ENCODE results near the gene IL6ST.

GRCh38 chr5:55993731-55994494 lies 850 bp downstream of the IL6ST start:
- TF ChIP-seq, protein P1, sequence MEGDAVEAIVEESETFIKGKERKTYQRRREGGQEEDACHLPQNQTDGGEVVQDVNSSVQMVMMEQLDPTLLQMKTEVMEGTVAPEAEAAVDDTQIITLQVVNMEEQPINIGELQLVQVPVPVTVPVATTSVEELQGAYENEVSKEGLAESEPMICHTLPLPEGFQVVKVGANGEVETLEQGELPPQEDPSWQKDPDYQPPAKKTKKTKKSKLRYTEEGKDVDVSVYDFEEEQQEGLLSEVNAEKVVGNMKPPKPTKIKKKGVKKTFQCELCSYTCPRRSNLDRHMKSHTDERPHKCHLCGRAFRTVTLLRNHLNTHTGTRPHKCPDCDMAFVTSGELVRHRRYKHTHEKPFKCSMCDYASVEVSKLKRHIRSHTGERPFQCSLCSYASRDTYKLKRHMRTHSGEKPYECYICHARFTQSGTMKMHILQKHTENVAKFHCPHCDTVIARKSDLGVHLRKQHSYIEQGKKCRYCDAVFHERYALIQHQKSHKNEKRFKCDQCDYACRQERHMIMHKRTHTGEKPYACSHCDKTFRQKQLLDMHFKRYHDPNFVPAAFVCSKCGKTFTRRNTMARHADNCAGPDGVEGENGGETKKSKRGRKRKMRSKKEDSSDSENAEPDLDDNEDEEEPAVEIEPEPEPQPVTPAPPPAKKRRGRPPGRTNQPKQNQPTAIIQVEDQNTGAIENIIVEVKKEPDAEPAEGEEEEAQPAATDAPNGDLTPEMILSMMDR (IDR thresholded peaks at IDR 0.05) = no peak
- no peak for TF ChIP-seq REST (IDR thresholded peaks at IDR 0.05; ENCODE audit: insufficient read depth in 1 of 2, low read depth in 2 of 2, low read length in 1 of 2)
- no peak for TF ChIP-seq POLR2AphosphoS5 (IDR thresholded peaks at IDR 0.05; ENCODE audit: low read depth, low read length)
- no peak for TF ChIP-seq SIN3A (IDR thresholded peaks at IDR 0.05; ENCODE audit: borderline replicate concordance, insufficient read depth, low read depth, low read length)
- TF ChIP-seq TCF7L2 (IDR thresholded peaks at IDR 0.05; ENCODE audit: low read depth, low read length) = no peak

Data from Panc1 (cell line).